ENCODE measurements around the gene PSMG1.
"Not testable (repeated sequence)": the region's sequence is repeated elsewhere in the genome, so short reads cannot be mapped to it uniquely, and the experiment has no call there.

DNA sequence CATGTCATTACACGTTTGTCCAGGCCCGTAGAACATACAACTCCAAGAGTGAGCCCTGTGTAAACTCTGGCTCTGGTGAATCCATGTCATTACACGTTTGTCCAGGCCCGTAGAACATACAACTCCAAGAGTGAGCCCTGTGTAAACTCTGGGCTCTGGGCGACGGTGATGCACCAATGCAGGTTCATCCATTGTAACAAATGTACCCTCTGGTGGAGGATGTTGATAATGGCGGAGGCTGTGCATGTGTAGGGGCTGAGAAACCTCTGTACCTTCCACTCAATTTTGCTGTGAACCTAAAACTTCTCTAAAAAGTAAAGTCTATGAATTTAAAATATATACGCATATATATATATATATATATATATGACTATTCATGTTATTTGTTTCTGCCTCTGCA lies 47.1 kb downstream of the PSMG1 start:
- TF ChIP-seq, protein P1, sequence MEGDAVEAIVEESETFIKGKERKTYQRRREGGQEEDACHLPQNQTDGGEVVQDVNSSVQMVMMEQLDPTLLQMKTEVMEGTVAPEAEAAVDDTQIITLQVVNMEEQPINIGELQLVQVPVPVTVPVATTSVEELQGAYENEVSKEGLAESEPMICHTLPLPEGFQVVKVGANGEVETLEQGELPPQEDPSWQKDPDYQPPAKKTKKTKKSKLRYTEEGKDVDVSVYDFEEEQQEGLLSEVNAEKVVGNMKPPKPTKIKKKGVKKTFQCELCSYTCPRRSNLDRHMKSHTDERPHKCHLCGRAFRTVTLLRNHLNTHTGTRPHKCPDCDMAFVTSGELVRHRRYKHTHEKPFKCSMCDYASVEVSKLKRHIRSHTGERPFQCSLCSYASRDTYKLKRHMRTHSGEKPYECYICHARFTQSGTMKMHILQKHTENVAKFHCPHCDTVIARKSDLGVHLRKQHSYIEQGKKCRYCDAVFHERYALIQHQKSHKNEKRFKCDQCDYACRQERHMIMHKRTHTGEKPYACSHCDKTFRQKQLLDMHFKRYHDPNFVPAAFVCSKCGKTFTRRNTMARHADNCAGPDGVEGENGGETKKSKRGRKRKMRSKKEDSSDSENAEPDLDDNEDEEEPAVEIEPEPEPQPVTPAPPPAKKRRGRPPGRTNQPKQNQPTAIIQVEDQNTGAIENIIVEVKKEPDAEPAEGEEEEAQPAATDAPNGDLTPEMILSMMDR (IDR thresholded peaks at IDR 0.05), result not testable (repeated sequence)
- not testable (repeated sequence) for TF ChIP-seq ZFX (IDR thresholded peaks at IDR 0.05; ENCODE audit: borderline replicate concordance)

Measured in 22Rv1 (cell line).